ENCODE results near the gene CSAD. TPM values are rescaled to one million over a fixed set of nuclear protein-coding genes. Genes with fewer than 3 reads are reported as not detected.

CSAD gene
- total and polyA plus RNA-seq, 2 of the 13 experiments (the other 11 are each of a cell fraction or from before 2014, with no cell fraction given): 7.2 to 23.5 TPM

DNA sequence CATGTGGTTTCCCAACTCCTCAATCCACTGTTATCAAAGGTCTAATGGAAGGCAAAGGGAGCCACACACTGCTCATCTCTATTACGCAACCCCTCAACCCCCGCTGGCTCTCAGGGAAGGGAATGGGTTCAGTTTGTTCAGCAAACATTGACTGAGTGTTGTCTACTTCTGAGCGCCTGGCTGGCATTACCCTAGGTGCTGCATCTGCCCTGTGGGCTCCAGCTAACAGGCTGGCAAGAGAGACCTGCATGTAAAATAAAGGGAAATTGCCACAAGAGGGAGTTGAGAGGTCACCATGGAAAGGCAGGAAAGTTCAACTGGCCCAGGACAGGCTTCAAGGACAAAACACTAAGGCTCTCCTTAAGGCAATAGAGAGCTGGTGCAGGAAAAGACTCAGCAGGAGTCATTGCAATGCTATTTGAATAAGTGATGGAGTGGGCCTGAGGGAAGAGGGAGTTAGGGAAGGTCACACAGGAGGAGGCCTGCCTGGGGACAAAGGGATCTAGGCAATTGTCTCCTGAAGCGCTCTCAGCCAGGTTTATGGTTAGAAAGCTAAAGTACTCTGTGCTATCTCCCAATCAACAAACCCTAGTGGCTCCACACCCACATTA, 5.7 kb downstream of the CSAD start (continued):
- TF ChIP-seq HOXA3 (CRISPR knock-in tag; IDR thresholded peaks at IDR 0.05): peak; percentile 86
- peak; percentile 27; the same call in 1 of the 2 replicates for TF ChIP-seq POGZ (CRISPR knock-in tag; IDR thresholded peaks at IDR 0.05)
- TF ChIP-seq ZSCAN29 (CRISPR knock-in tag; conservative IDR thresholded peaks at IDR 0.05): 0 out of 2 replicates have a peak, but pooled peaks have one; percentile 57
- no peak for TF ChIP-seq ARHGAP35 (CRISPR knock-in tag; IDR thresholded peaks at IDR 0.05; ENCODE audit: borderline replicate concordance)
- no peak for TF ChIP-seq ZFP82 (CRISPR knock-in tag; IDR thresholded peaks at IDR 0.05; ENCODE audit: borderline replicate concordance)
- no peak for TF ChIP-seq CHCHD3 (CRISPR knock-in tag; IDR thresholded peaks at IDR 0.05)
- TF ChIP-seq NCOA2 (CRISPR knock-in tag; IDR thresholded peaks at IDR 0.05): peak; percentile 74
- no peak for TF ChIP-seq CREM (IDR thresholded peaks at IDR 0.05)
- TF ChIP-seq CREM (CRISPR knock-in tag; IDR thresholded peaks at IDR 0.05): no peak
- TF ChIP-seq PHF21A (CRISPR knock-in tag; IDR thresholded peaks at IDR 0.05): peak; percentile 87
- no peak for TF ChIP-seq ZFY (CRISPR knock-in tag; IDR thresholded peaks at IDR 0.05)
- TF ChIP-seq XRCC5 (optimal IDR thresholded peaks at IDR 0.05; ENCODE audit: low read length): peak; percentile 70
- peak; percentile 68 for TF ChIP-seq RCOR2 (CRISPR knock-in tag; IDR thresholded peaks at IDR 0.05)
- no peak for TF ChIP-seq ZNF335 (CRISPR knock-in tag; IDR thresholded peaks at IDR 0.05)
- no peak for TF ChIP-seq SRSF9 (IDR thresholded peaks at IDR 0.05; ENCODE audit: borderline replicate concordance, insufficient read depth, low read depth, low read length, poor library complexity, severe bottlenecking)
- TF ChIP-seq, protein P1, sequence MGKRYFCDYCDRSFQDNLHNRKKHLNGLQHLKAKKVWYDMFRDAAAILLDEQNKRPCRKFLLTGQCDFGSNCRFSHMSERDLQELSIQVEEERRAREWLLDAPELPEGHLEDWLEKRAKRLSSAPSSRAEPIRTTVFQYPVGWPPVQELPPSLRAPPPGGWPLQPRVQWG (CRISPR knock-in tag; IDR thresholded peaks at IDR 0.05; ENCODE audit: borderline replicate concordance, low read depth): no peak
- TF ChIP-seq NFKBIZ (CRISPR knock-in tag; IDR thresholded peaks at IDR 0.05): no peak
- TF ChIP-seq ISX (CRISPR knock-in tag; conservative IDR thresholded peaks at IDR 0.05): no peak
- TF ChIP-seq, protein P2, sequence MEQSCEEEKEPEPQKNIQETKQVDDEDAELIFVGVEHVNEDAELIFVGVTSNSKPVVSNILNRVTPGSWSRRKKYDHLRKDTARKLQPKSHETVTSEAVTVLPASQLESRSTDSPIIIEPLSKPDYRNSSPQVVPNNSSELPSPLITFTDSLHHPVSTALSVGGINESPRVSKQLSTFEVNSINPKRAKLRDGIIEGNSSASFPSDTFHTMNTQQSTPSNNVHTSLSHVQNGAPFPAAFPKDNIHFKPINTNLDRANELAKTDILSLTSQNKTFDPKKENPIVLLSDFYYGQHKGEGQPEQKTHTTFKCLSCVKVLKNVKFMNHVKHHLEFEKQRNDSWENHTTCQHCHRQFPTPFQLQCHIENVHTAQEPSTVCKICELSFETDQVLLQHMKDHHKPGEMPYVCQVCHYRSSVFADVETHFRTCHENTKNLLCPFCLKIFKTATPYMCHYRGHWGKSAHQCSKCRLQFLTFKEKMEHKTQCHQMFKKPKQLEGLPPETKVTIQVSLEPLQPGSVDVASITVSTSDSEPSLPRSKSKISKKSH (CRISPR knock-in tag; IDR thresholded peaks at IDR 0.05; ENCODE audit: borderline replicate concordance): no peak
- TF ChIP-seq ZNF850 (CRISPR knock-in tag; conservative IDR thresholded peaks at IDR 0.05): no peak
- no peak for TF ChIP-seq JUND (CRISPR knock-in tag; IDR thresholded peaks at IDR 0.05)
- TF ChIP-seq ZSCAN21 (CRISPR knock-in tag; IDR thresholded peaks at IDR 0.05; ENCODE audit: borderline replicate concordance): no peak
- TF ChIP-seq ZNF766 (CRISPR knock-in tag; IDR thresholded peaks at IDR 0.05; ENCODE audit: borderline replicate concordance): no peak
- no peak for TF ChIP-seq PHF20 (CRISPR knock-in tag; IDR thresholded peaks at IDR 0.05)
- TF ChIP-seq ZNF326 (CRISPR knock-in tag; IDR thresholded peaks at IDR 0.05; ENCODE audit: borderline replicate concordance): no peak
- no peak for TF ChIP-seq DNMT1 (CRISPR knock-in tag; IDR thresholded peaks at IDR 0.05)
- TF ChIP-seq HCFC1 (IDR thresholded peaks at IDR 0.05; ENCODE audit: low read depth, low read length): no peak
- no peak for TF ChIP-seq SP5 (CRISPR knock-in tag; IDR thresholded peaks at IDR 0.05; ENCODE audit: borderline replicate concordance, low read depth)
- TF ChIP-seq, protein P3, sequence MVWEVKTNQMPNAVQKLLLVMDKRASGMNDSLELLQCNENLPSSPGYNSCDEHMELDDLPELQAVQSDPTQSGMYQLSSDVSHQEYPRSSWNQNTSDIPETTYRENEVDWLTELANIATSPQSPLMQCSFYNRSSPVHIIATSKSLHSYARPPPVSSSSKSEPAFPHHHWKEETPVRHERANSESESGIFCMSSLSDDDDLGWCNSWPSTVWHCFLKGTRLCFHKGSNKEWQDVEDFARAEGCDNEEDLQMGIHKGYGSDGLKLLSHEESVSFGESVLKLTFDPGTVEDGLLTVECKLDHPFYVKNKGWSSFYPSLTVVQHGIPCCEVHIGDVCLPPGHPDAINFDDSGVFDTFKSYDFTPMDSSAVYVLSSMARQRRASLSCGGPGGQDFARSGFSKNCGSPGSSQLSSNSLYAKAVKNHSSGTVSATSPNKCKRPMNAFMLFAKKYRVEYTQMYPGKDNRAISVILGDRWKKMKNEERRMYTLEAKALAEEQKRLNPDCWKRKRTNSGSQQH (CRISPR knock-in tag; IDR thresholded peaks at IDR 0.05; ENCODE audit: low read depth): no peak
- no peak for TF ChIP-seq ZNF20 (CRISPR knock-in tag; IDR thresholded peaks at IDR 0.05)
- peak; percentile 28 for TF ChIP-seq ASH2L (IDR thresholded peaks at IDR 0.05; ENCODE audit: insufficient read length, low read depth, low read length)

All from HepG2 (cell line).